ENCODE results near the gene RAB19. TPM values are rescaled to one million over a fixed set of nuclear protein-coding genes. Genes with fewer than 3 reads are reported as not detected.
"Not testable (repeated sequence)": the region's sequence is repeated elsewhere in the genome, so short reads cannot be mapped to it uniquely, and the experiment has no call there.

RAB19 gene
- total RNA-seq, 2 experiments from 2014 or later: 7.2 to 7.3 TPM

GRCh38 chr7:140404565-140405065 lies 757 bp downstream of the RAB19 start:
- Mint-ChIP-seq H3K27me3 (ENCODE audit: low read depth) (no peaks in the 10 kb centered on the region), H3K9me3 (ENCODE audit: insufficient read depth) (no peaks in the 10 kb centered on the region), H3K4me3 (peak overlapping the region; percentile 88), H3K4me1 (ENCODE audit: low read depth) (peaks cover 30% of the 10 kb centered on the region), H3K36me3 (ENCODE audit: low read depth) (peaks cover 8% of the 10 kb centered on the region), H3K27ac (peak overlapping the region; percentile 94)
- ATAC-seq (no peak), DNase-seq (no peak)
- CTCF ChIA-PET: interaction anchor here (1.3 to 1.6 kb wide), 2 partner anchors 10 to 29 kb away, joined by 3 to 5 read pairs; no protein-coding TSS in a partner anchor
- POLR2A ChIA-PET: interaction anchor here (1.1 to 2.3 kb wide), 4 partner anchors 13 to 74 kb away, joined by 3 to 14 read pairs (median 4); no protein-coding TSS in a partner anchor

- no peaks in the 10 kb centered on the region for H3K9me3 Mint-ChIP-seq (ENCODE audit: insufficient read depth)
- H3K27ac Mint-ChIP-seq: no peak overlapping the region
- H3K36me3 Mint-ChIP-seq (ENCODE audit: low read depth): peaks cover 10% of the 10 kb centered on the region
- peaks cover 19% of the 10 kb centered on the region for H3K4me1 Mint-ChIP-seq (ENCODE audit: low read depth)
- DNase-seq (no peak), ATAC-seq (no peak)
- ChIA-PET POLR2A (no interaction called here), CTCF (no interaction called here)
- H3K27me3 Mint-ChIP-seq (ENCODE audit: low read depth): no peaks in the 10 kb centered on the region
- no peak overlapping the region for H3K4me3 Mint-ChIP-seq
Observed at GRCh38 chr7:140415361-140415760, 11.5 kb downstream of the RAB19 start.

DNA sequence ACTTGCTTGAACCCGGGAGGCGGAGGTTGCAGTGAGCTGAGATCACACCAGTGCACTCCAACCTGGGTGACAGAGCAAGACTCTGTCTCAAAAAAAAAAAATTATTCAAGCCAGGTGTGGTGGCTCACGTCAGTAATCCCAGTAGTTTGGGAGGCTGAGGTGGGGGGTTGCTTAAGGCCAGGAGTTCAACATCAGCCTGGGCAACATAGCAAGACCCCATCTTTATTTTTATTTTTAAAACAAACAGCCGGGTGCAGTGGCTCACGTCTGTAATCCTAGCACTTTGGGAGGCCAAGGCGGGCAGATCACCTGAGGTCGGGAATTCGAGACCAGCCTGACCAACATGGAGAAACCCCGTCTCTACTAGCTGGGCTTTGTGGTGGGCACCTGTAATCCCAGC lies 12.0 kb downstream of the RAB19 start:
- H3K27ac Mint-ChIP-seq; POLR2A ChIA-PET; H3K9me3 Mint-ChIP-seq (ENCODE audit: insufficient read depth); DNase-seq; H3K27me3 Mint-ChIP-seq (ENCODE audit: low read depth); H3K36me3 Mint-ChIP-seq (ENCODE audit: low read depth); ATAC-seq; H3K4me3 Mint-ChIP-seq: not testable (repeated sequence)
- CTCF ChIA-PET: interaction anchor here (1.4 kb wide), 1 partner anchor 25 kb away, joined by 3 read pairs; no protein-coding TSS in a partner anchor
- peaks cover 19% of the 10 kb centered on the region for H3K4me1 Mint-ChIP-seq (ENCODE audit: low read depth)

GRCh38 chr7:140416560-140416959 lies 12.7 kb downstream of the RAB19 start:
- Mint-ChIP-seq H3K4me1 (ENCODE audit: low read depth) (peaks cover 19% of the 10 kb centered on the region), H3K27ac (no peak overlapping the region), H3K27me3 (ENCODE audit: low read depth) (no peaks in the 10 kb centered on the region), H3K9me3 (ENCODE audit: insufficient read depth) (no peaks in the 10 kb centered on the region), H3K36me3 (ENCODE audit: low read depth) (peaks cover 10% of the 10 kb centered on the region), H3K4me3 (no peak overlapping the region)
- ATAC-seq: no peak
- POLR2A ChIA-PET: interaction anchor here (0.9 to 1.6 kb wide), 3 partner anchors 12 to 1057 kb away, joined by 3 to 7 read pairs (median 6); partner anchors contain the start of genes LUC7L2 and RAB19
- no peak for DNase-seq
- CTCF ChIA-PET: interaction anchor here (0.9 to 1.4 kb wide), 3 partner anchors 19 to 27 kb away, joined by 3 read pairs; no protein-coding TSS in a partner anchor

DNA sequence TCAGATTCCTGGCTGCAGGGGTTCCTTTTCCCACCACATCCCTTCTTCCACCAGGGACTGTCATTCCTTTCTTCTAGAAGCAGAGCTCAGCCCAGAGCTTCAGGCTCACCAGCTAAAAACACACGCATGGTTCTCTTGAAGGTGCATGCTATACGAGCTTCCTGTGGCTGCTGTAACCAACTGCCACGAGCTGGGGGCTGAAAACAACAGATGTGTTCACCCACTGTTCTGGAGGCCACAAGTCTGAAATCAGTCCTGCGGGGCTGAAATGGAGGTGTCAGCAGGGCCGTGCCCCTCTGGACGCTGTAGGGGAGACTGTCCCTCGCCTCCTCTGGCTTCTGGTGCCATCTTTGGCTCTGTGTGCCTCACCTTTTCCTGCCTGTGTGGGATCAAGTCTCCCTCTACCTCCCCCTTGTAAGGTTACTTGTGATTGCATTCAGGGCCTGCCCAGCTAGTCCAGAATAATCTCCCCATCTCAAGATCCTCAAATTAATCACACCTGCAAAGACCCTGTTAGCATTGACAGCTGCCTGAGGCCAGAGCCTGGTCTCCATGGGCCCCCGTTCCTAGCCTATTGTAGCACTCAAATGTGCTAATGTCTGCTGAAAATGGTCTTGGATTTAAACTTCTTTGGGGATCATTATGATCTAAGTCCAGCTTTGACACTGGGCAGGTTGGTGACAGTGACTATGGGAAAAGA lies 13.7 kb downstream of the RAB19 start:
- ATAC-seq: peak; percentile 73
- H3K36me3 Mint-ChIP-seq (ENCODE audit: low read depth): peaks cover 7% of the 10 kb centered on the region
- peaks cover 19% of the 10 kb centered on the region for H3K4me1 Mint-ChIP-seq (ENCODE audit: low read depth)
- ChIA-PET CTCF (interaction anchor here (0.9 to 1.4 kb wide), 4 partner anchors 21 to 42 kb away, joined by 3 to 7 read pairs (median 4); no protein-coding TSS in a partner anchor), POLR2A (interaction anchor here (0.6 to 1.6 kb wide), 5 partner anchors 11 to 1173 kb away, joined by 3 to 7 read pairs (median 4); partner anchors contain the start of genes LUC7L2 and RAB19)
- no peaks in the 10 kb centered on the region for H3K27me3 Mint-ChIP-seq (ENCODE audit: low read depth)
- peak; percentile 43 for DNase-seq
- H3K9me3 Mint-ChIP-seq (ENCODE audit: insufficient read depth): no peaks in the 10 kb centered on the region
- H3K27ac Mint-ChIP-seq: peak overlapping the region; percentile 75
- H3K4me3 Mint-ChIP-seq: no peak overlapping the region

GRCh38 chr7:140418156-140418472 lies 14.3 kb downstream of the RAB19 start:
- ChIA-PET CTCF (interaction anchor here (1.3 kb wide), 1 partner anchor 27 kb away, joined by 7 read pairs; no protein-coding TSS in a partner anchor), POLR2A (interaction anchor here (0.7 to 1.6 kb wide), 2 partner anchors 14 to 1173 kb away, joined by 3 to 6 read pairs; partner anchors contain the start of gene RAB19)
- H3K4me1 Mint-ChIP-seq (ENCODE audit: low read depth): peaks cover 19% of the 10 kb centered on the region

DNA sequence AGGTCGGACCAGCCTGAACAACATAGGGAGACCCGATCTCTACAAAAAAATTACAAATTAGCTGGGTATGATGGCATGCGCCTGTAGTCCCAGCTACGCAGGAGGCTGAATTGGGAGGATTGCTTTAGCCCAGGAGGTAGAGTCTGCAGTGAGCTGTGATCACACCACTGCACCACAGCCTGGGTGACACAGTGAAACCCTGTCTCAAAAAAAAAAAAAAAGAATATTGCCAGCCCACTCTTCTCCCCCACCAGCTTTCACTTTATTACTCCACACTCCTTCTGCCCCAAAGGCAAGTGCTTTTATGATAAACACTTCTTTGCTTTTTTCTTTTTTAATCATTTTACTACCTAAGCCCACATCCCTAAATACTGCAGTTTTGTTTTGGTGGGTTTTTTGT lies 14.8 kb downstream of the RAB19 start:
- Mint-ChIP-seq H3K36me3 (ENCODE audit: low read depth) (peaks cover 5% of the 10 kb centered on the region), H3K4me3 (no peak overlapping the region), H3K27me3 (ENCODE audit: low read depth) (no peaks in the 10 kb centered on the region), H3K9me3 (ENCODE audit: insufficient read depth) (no peaks in the 10 kb centered on the region), H3K4me1 (ENCODE audit: low read depth) (peaks cover 19% of the 10 kb centered on the region), H3K27ac (no peak overlapping the region)
- DNase-seq (no peak), ATAC-seq (no peak)
- CTCF ChIA-PET: no interaction called here
- POLR2A ChIA-PET: no interaction called here

More at GRCh38 chr7:140418156-140418472, 14.3 kb downstream of the RAB19 start:
- DNase-seq; H3K27me3 Mint-ChIP-seq (ENCODE audit: low read depth); H3K36me3 Mint-ChIP-seq (ENCODE audit: low read depth); H3K9me3 Mint-ChIP-seq (ENCODE audit: insufficient read depth); H3K4me3 Mint-ChIP-seq; H3K27ac Mint-ChIP-seq; ATAC-seq: not testable (repeated sequence)

- Mint-ChIP-seq H3K36me3 (ENCODE audit: low read depth) (peaks cover under 1% of the 10 kb centered on the region), H3K4me1 (ENCODE audit: low read depth) (peaks cover 12% of the 10 kb centered on the region), H3K9me3 (ENCODE audit: insufficient read depth) (no peaks in the 10 kb centered on the region), H3K4me3 (no peak overlapping the region), H3K27ac (no peak overlapping the region), H3K27me3 (ENCODE audit: low read depth) (no peaks in the 10 kb centered on the region)
- ChIA-PET POLR2A (interaction anchor here (1.3 kb wide), 1 partner anchor 45 kb away, joined by 4 read pairs; no protein-coding TSS in a partner anchor), CTCF (interaction anchor here (1.8 kb wide), 1 partner anchor 22 kb away, joined by 3 read pairs; no protein-coding TSS in a partner anchor)
- DNase-seq: no peak
- no peak for ATAC-seq
Observed at GRCh38 chr7:140421521-140421920, 17.7 kb downstream of the RAB19 start.

DNA sequence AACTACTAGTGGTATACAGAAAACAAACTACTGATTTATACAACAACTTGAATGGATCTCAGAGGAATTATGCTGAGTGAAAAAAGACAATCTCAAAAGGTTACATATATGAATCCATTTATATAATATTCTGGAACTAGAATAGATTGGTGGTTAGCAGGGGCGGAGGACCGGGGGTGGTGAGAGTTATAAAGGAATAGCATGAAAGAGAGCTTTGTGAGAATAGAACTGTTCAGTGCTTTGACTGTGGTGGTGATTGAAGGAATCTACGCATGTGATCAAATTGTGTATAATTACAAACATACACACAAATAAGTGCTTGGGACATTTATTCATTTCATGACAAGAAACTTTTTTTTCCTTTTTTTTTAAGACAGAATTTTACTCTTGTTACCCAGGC lies 19.6 kb downstream of the RAB19 start:
- CTCF ChIA-PET: no interaction called here
- no peaks in the 10 kb centered on the region for H3K27me3 Mint-ChIP-seq (ENCODE audit: low read depth)
- H3K36me3 Mint-ChIP-seq (ENCODE audit: low read depth): no peaks in the 10 kb centered on the region
- no peak for ATAC-seq
- no peak for DNase-seq
- H3K27ac Mint-ChIP-seq: no peak overlapping the region
- H3K9me3 Mint-ChIP-seq (ENCODE audit: insufficient read depth): no peaks in the 10 kb centered on the region
- POLR2A ChIA-PET: interaction anchor here (0.7 kb wide), 1 partner anchor 354 kb away, joined by 4 read pairs; no protein-coding TSS in a partner anchor
- no peak overlapping the region for H3K4me3 Mint-ChIP-seq
- H3K4me1 Mint-ChIP-seq (ENCODE audit: low read depth): peaks cover 2% of the 10 kb centered on the region

- ChIA-PET POLR2A (no interaction called here), CTCF (interaction anchor here (1.0 kb wide), 1 partner anchor 18 kb away, joined by 3 read pairs; no protein-coding TSS in a partner anchor)
- H3K4me3 Mint-ChIP-seq: no peak overlapping the region
- H3K27ac Mint-ChIP-seq: no peak overlapping the region
- no peaks in the 10 kb centered on the region for H3K9me3 Mint-ChIP-seq (ENCODE audit: insufficient read depth)
- H3K4me1 Mint-ChIP-seq (ENCODE audit: low read depth): no peaks in the 10 kb centered on the region
- H3K36me3 Mint-ChIP-seq (ENCODE audit: low read depth): no peaks in the 10 kb centered on the region
- no peak for DNase-seq
- ATAC-seq: no peak
- H3K27me3 Mint-ChIP-seq (ENCODE audit: low read depth): no peaks in the 10 kb centered on the region
Observed at GRCh38 chr7:140425718-140426117, 21.9 kb downstream of the RAB19 start.

- DNase-seq (no peak), ATAC-seq (no peak)
- H3K36me3 Mint-ChIP-seq (ENCODE audit: low read depth): no peaks in the 10 kb centered on the region
- CTCF ChIA-PET: interaction anchor here (1.0 kb wide), 1 partner anchor 18 kb away, joined by 3 read pairs; no protein-coding TSS in a partner anchor
- H3K27ac Mint-ChIP-seq: no peak overlapping the region
- no peaks in the 10 kb centered on the region for H3K4me1 Mint-ChIP-seq (ENCODE audit: low read depth)
- no peaks in the 10 kb centered on the region for H3K9me3 Mint-ChIP-seq (ENCODE audit: insufficient read depth)
- POLR2A ChIA-PET: no interaction called here
- H3K27me3 Mint-ChIP-seq (ENCODE audit: low read depth): no peaks in the 10 kb centered on the region
- H3K4me3 Mint-ChIP-seq: no peak overlapping the region
Observed at GRCh38 chr7:140426130-140426529, 22.3 kb downstream of the RAB19 start.

- CTCF ChIA-PET: no interaction called here
- no peaks in the 10 kb centered on the region for H3K36me3 Mint-ChIP-seq (ENCODE audit: low read depth)
- ATAC-seq (no peak), DNase-seq (no peak)
- H3K27ac Mint-ChIP-seq: no peak overlapping the region
- no peaks in the 10 kb centered on the region for H3K9me3 Mint-ChIP-seq (ENCODE audit: insufficient read depth)
- H3K27me3 Mint-ChIP-seq (ENCODE audit: low read depth): no peaks in the 10 kb centered on the region
- H3K4me1 Mint-ChIP-seq (ENCODE audit: low read depth): no peaks in the 10 kb centered on the region
- H3K4me3 Mint-ChIP-seq: no peak overlapping the region
- POLR2A ChIA-PET: no interaction called here
Observed at GRCh38 chr7:140433396-140433795, 29.5 kb downstream of the RAB19 start.
